ENCODE measurements around the gene KLHDC7B.
A peak's percentile ranks its signal among the peaks of the same experiment; 100 is the strongest.

- TF ChIP-seq CTCF (conservative IDR thresholded peaks at IDR 0.05; ENCODE audit: low read length) (peak; percentile 25), EZH2phosphoT487 (IDR thresholded peaks at IDR 0.05; ENCODE audit: borderline replicate concordance) (no peak)
Measured at GRCh38 chr22:50548040-50548920, 2.6 kb downstream of the KLHDC7B start.

Measured in Loucy (cell line).